Neuronal stem cell (in vitro differentiated cells): ENCODE measurements around the gene MUC12.
A peak's percentile ranks its signal among the peaks of the same experiment; 100 is the strongest.
"Not testable (repeated sequence)": the region's sequence is repeated elsewhere in the genome, so short reads cannot be mapped to it uniquely, and the experiment has no call there.

Experiments
- DNase-seq: peaks from one replicate; pipeline ENCODE4 v3.0.0-alpha.2; 2013; ENCODE audit warnings: low spot score
- H2AFZ ChIP-seq: one replicate; pipeline ENCODE4 v1.6.1; 2013; ENCODE audit warnings: mild to moderate bottlenecking, low read length, inconsistent platforms
- H2AK5ac ChIP-seq: 2 replicates; pipeline ENCODE4 v1.6.1; 2013; ENCODE audit warnings: low read depth, mild to moderate bottlenecking, inconsistent platforms, low read length, moderate library complexity, mixed read lengths
- H2BK120ac ChIP-seq: 2 replicates; pipeline ENCODE4 v1.6.1; 2013; ENCODE audit warnings: low read depth, mild to moderate bottlenecking, inconsistent platforms, low read length, moderate library complexity, mixed read lengths
- H2BK12ac ChIP-seq: one replicate; pipeline ENCODE4 v1.6.1; 2013; ENCODE audit warnings: low read length, inconsistent platforms
- H2BK15ac ChIP-seq: 2 replicates; pipeline ENCODE4 v1.6.1; 2013; ENCODE audit warnings: mild to moderate bottlenecking, low read length, inconsistent platforms, mixed read lengths
- H2BK5ac ChIP-seq: one replicate; pipeline ENCODE4 v1.6.1; 2013; ENCODE audit warnings: inconsistent platforms, mild to moderate bottlenecking, low read length, moderate library complexity
- H3K14ac ChIP-seq: one replicate; pipeline ENCODE4 v1.6.1; 2013; ENCODE audit warnings: low read length, inconsistent platforms
- H3K18ac ChIP-seq: 2 replicates; pipeline ENCODE4 v1.6.1; 2013; ENCODE audit warnings: low read length, inconsistent platforms
- H3K23ac ChIP-seq: 2 replicates; pipeline ENCODE4 v1.6.1; 2013; ENCODE audit warnings: low read depth, mild to moderate bottlenecking, mixed read lengths, low read length, inconsistent platforms; ENCODE audit not compliant: poor library complexity
- H3K27ac ChIP-seq: replicated peaks from 3 replicates; pipeline ENCODE4 v1.5.1; 2013; ENCODE audit warnings: low read length, inconsistent platforms
- H3K27me3 ChIP-seq, 3 experiments: 2 replicates each; pipeline ENCODE4 v1.6.1; 2013; ENCODE audit warnings: low read length in 3 of 3, mild to moderate bottlenecking in 2 of 3, inconsistent platforms in 1 of 3, low read depth in 1 of 3, mixed read lengths in 1 of 3, moderate library complexity in 1 of 3; ENCODE audit not compliant: control insufficient read depth in 3 of 3, insufficient read depth in 3 of 3
- H3K36me3 ChIP-seq, 2 donors: replicated peaks in 1 of 2; 2 replicates each; pipeline ENCODE4 v1.6.1; 2013; ENCODE audit warnings: low read length in 2 of 2; ENCODE audit not compliant: control insufficient read depth in 2 of 2, insufficient read depth in 2 of 2
- H3K4ac ChIP-seq: 2 replicates; pipeline ENCODE4 v1.6.1; 2013; ENCODE audit warnings: inconsistent platforms, mild to moderate bottlenecking, low read length, moderate library complexity
- H3K4me1 ChIP-seq, 2 donors: 1 replicate in 1 of 2; 2 replicates in 1 of 2; pipeline ENCODE4 v1.6.1; 2013; ENCODE audit warnings: low read length in 2 of 2, low read depth in 1 of 2; ENCODE audit not compliant: control insufficient read depth in 2 of 2, insufficient read depth in 1 of 2
- H3K4me2 ChIP-seq: one replicate; pipeline ENCODE4 v1.6.1; 2013; ENCODE audit warnings: mild to moderate bottlenecking, low read length, inconsistent platforms; ENCODE audit not compliant: insufficient read depth, poor library complexity, severe bottlenecking
- H3K4me3 ChIP-seq, 2 donors: 2 replicates each; pipeline ENCODE4 v1.5.1; 2013; ENCODE audit warnings: low read length in 2 of 2, mild to moderate bottlenecking in 2 of 2, inconsistent platforms in 1 of 2, moderate library complexity in 1 of 2
- H3K79me1 ChIP-seq: one replicate; pipeline ENCODE4 v1.6.1; 2013; ENCODE audit warnings: low read depth, mild to moderate bottlenecking, inconsistent platforms, low read length, moderate library complexity
- H3K9ac ChIP-seq: one replicate; pipeline ENCODE4 v1.6.1; 2013; ENCODE audit warnings: mild to moderate bottlenecking, low read depth, low read length, inconsistent platforms; ENCODE audit not compliant: poor library complexity
- H3K9me3 ChIP-seq, 2 donors: replicated peaks in 1 of 2; 2 replicates each; pipeline versions ENCODE3 to v1.6.1; 2013; ENCODE audit warnings: low read length in 2 of 2, mild to moderate bottlenecking in 2 of 2, inconsistent platforms in 1 of 2, low read depth in 1 of 2, mixed read lengths in 1 of 2, moderate library complexity in 1 of 2; ENCODE audit not compliant: control insufficient read depth in 2 of 2, insufficient read depth in 1 of 2
- H4K8ac ChIP-seq: one replicate; pipeline ENCODE4 v1.6.1; 2013; ENCODE audit warnings: low read depth, mild to moderate bottlenecking, inconsistent platforms, low read length, moderate library complexity
- H4K91ac ChIP-seq: one replicate; pipeline ENCODE4 v1.6.1; 2013; ENCODE audit warnings: low read length, low read depth, mild to moderate bottlenecking, inconsistent platforms; ENCODE audit not compliant: poor library complexity
- WGBS, 2 donors: extraction: QIAGEN DNeasy Blood & Tissue Kit; methylation state at CpG; one replicate each; pipeline ENCODE4 v1.1.7; 2013; ENCODE audit warnings: missing lambda C conversion rate in 2 of 2, mixed read lengths in 1 of 2; ENCODE audit not compliant: insufficient read length in 2 of 2, insufficient replicate concordance in 1 of 2; ENCODE audit errors: extremely low coverage in 2 of 2; 5-methylcytosine and 5-hydroxymethylcytosine counted together

Gene MUC12

GRCh38 chr7:101059620-101059942 lies 90.2 kb downstream of the MUC12 start:
- no CpG with 5 or more reads among the region's 9 CpGs for WGBS, 2 donors

GRCh38 chr7:101060992-101061391 lies 91.6 kb downstream of the MUC12 start:
- Histone ChIP-seq H3K27ac (no peak overlapping the region), H3K36me3 (no peaks in the 10 kb centered on the region), H3K4me3 (no peak overlapping the region), H2AFZ (no peak overlapping the region), H4K91ac (no peak overlapping the region), H3K18ac (no peak overlapping the region), H2BK15ac (no peak overlapping the region), H2AK5ac (no peak overlapping the region), H3K27me3 (peaks cover 0 to 29% (median 1%) of the 10 kb centered on the region in 3 experiments), H3K79me1 (no peaks in the 10 kb centered on the region), H3K4me2 (no peak overlapping the region), H3K23ac (no peak overlapping the region), H3K4me1 (peaks cover 0 to 2% of the 10 kb centered on the region in 2 donors), H3K9ac (no peak overlapping the region), H3K14ac (no peak overlapping the region), H2BK5ac (no peak overlapping the region), H3K9me3 (no peaks in the 10 kb centered on the region), H3K4ac (no peak overlapping the region), H2BK12ac (no peak overlapping the region), H2BK120ac (no peak overlapping the region), H4K8ac (no peak overlapping the region)
- WGBS, 2 donors, result no CpG with 5 or more reads among the region's 5 CpGs
- no peak for DNase-seq

More at GRCh38 chr7:101059620-101059942, 90.2 kb downstream of the MUC12 start:
- Histone ChIP-seq H3K9me3 (no peaks in the 10 kb centered on the region), H3K4ac (no peak overlapping the region), H3K14ac (no peak overlapping the region), H3K18ac (no peak overlapping the region), H2AK5ac (no peak overlapping the region), H4K91ac (no peak overlapping the region), H3K4me2 (no peak overlapping the region), H2BK15ac (no peak overlapping the region), H3K79me1 (no peaks in the 10 kb centered on the region), H3K27me3 (peaks cover 0 to 39% (median 1%) of the 10 kb centered on the region in 3 experiments), H3K4me3 (no peak overlapping the region), H3K4me1 (peaks cover 0 to 1% of the 10 kb centered on the region in 2 donors), H2AFZ (no peak overlapping the region), H2BK12ac (no peak overlapping the region), H2BK5ac (no peak overlapping the region), H3K27ac (no peak overlapping the region), H2BK120ac (no peak overlapping the region), H4K8ac (no peak overlapping the region), H3K9ac (no peak overlapping the region), H3K36me3 (no peaks in the 10 kb centered on the region), H3K23ac (no peak overlapping the region)
- DNase-seq, result no peak

- H3K14ac ChIP-seq, H2BK12ac ChIP-seq, H3K9me3 ChIP-seq, H2BK5ac ChIP-seq, H3K4ac ChIP-seq, H2AK5ac ChIP-seq, H3K27ac ChIP-seq, H2BK120ac ChIP-seq, H3K36me3 ChIP-seq, H3K4me2 ChIP-seq, H4K8ac ChIP-seq, H3K79me1 ChIP-seq, H2AFZ ChIP-seq, H3K4me1 ChIP-seq, H3K23ac ChIP-seq, H2BK15ac ChIP-seq, DNase-seq, H4K91ac ChIP-seq, H3K18ac ChIP-seq: not testable (repeated sequence)
- H3K9ac ChIP-seq, result peak overlapping the region; percentile 50
- WGBS, 2 donors, result no CpG with 5 or more reads among the region's 9 CpGs
- peaks cover 0 to 13% (median 1%) of the 10 kb centered on the region in 3 experiments for H3K27me3 ChIP-seq
- H3K4me3 ChIP-seq, result peak overlapping the region in 1 of 2 donors; percentile 64
Observed at GRCh38 chr7:101064176-101064550, 94.8 kb downstream of the MUC12 start.

DNA sequence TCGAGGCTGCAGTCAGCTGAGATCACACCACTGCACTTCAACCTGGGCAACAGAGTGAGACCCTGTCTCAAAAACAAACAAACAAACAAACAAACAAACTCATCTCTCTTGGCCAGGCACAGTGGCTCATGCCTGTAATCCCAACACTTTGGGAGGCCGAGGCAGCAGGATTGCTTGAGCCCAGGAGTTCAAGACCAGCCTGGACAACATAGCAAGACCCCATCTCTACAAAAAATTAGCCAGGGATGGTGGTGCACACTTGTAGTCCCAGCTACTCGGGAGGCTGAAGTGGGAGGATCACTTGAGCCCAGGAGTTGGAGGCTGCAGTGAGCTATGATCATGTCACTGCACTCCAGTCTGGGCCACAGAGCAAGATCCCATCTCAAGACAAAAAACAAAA lies 95.8 kb downstream of the MUC12 start:
- not testable (repeated sequence) for H2BK120ac ChIP-seq

More for the DNA sequence above, 95.8 kb downstream of the MUC12 start:
- not testable (repeated sequence) for H3K4me2 ChIP-seq, H4K91ac ChIP-seq, DNase-seq, H2BK15ac ChIP-seq, H2AK5ac ChIP-seq, H2BK5ac ChIP-seq, H3K36me3 ChIP-seq, H3K4me3 ChIP-seq, H3K23ac ChIP-seq, H3K18ac ChIP-seq, H3K4me1 ChIP-seq, H3K14ac ChIP-seq, H4K8ac ChIP-seq, H2AFZ ChIP-seq, H3K4ac ChIP-seq, H3K79me1 ChIP-seq, H3K9me3 ChIP-seq, H3K27ac ChIP-seq, H3K9ac ChIP-seq, H2BK12ac ChIP-seq
- H3K27me3 ChIP-seq, result peaks cover 0 to 13% (median 1%) of the 10 kb centered on the region in 3 experiments
- no CpG with 5 or more reads among the region's 3 CpGs for WGBS, 2 donors
